ENCODE measurements around the gene RSPH3.
A peak's percentile ranks its signal among the peaks of the same experiment; 100 is the strongest.
"Not testable (repeated sequence)": the region's sequence is repeated elsewhere in the genome, so short reads cannot be mapped to it uniquely, and the experiment has no call there.

Gene RSPH3

GRCh38 chr6:158970640-158971275, 29.2 kb downstream of the RSPH3 start:
- no peak for DNase-seq

DNA sequence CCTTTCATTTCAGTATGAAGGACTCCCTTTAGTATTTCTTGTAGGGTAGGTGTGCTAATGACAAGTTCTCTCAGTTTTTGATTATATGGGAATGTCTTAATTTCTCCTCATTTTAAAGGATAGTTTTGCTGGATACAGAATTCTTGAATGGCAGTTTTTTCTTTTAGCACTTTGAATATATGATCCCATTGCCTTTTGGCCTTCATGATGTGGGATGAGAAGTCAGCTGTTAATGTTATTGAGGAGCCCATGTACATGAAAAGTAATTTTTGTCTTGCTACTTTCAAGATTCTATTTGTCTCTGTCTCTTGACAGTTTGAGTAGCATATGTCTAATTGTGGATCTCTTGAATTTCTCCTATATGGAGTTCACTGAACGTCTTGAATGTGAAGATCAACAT, 30.9 kb downstream of the RSPH3 start:
- DNase-seq = no peak

- no peak for DNase-seq
Observed at GRCh38 chr6:158963020-158963808, 36.8 kb downstream of the RSPH3 start.

DNA sequence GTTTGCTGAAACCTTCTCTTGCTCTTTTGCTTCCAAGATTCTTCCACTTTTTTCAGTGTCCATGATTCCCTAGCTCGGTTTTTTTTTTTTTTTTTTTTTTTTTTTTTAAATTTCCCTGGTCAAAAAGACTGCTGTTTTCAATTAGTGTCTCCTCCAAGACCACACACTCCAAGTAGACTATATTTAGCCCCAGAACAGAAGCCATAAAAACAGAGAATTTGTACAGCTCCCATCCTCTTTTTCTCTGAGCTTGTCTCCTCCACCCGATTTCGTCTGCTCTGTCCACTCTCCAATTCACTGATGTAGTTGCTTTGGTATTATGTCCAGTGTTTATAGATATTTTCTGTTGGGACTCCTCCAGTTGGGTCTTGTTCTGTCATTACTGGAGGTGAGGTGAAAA, 37.6 kb downstream of the RSPH3 start:
- DNase-seq = no peak

GRCh38 chr6:158960026-158960425, 40.0 kb downstream of the RSPH3 start:
- no peak for DNase-seq

- no peak for DNase-seq
Observed at GRCh38 chr6:158959552-158959951, 40.5 kb downstream of the RSPH3 start.

GRCh38 chr6:158958504-158959386, 41.3 kb downstream of the RSPH3 start:
- no peak for DNase-seq

GRCh38 chr6:158955255-158955654, 44.7 kb downstream of the RSPH3 start:
- DNase-seq = no peak

- no peak for DNase-seq
Observed at GRCh38 chr6:158954753-158955152, 45.2 kb downstream of the RSPH3 start.

GRCh38 chr6:158952011-158952410, 48.0 kb downstream of the RSPH3 start:
- not testable (repeated sequence) for DNase-seq

DNA sequence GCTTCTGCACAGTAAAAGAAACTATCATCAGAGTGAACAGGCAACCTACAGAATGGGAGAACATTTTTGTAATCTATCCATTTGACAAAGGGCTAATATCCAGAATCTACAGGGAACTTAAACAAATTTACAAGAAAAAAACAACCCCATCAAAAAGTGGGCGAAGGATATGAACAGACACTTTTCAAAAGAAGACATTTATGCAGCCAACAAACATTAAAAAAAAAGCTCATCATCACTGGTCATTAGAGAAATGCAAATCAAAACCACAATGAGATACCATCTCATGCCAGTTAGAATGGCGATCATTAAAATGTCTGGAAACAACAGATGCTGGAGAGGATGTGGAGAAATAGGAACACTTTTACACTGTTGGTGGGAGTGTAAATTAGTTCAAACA, 48.4 kb downstream of the RSPH3 start:
- not testable (repeated sequence) for DNase-seq

- DNase-seq = no peak
Observed at GRCh38 chr6:158947284-158947683, 52.7 kb downstream of the RSPH3 start.

- DNase-seq = no peak
Observed at GRCh38 chr6:158943380-158944032, 56.5 kb downstream of the RSPH3 start.

DNA sequence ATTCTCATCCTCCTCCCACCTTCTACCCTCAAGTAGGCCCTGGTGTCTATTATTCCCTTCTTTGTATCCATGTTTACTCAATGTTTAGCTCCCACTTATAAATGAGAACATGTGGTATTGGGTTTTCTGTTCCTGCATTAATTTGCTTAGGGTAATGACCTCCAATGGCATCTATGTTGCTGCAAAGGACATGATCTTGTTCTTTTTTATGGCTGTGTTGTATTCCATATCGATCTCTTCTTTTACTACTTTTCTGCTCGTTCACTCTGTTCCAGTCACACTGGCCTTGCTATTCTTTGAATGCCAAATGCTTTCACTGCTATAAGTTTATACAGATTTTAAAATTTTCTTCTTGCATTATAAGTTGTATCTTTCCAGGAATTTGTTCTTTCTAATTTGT, 57.7 kb downstream of the RSPH3 start:
- no peak for DNase-seq

DNA sequence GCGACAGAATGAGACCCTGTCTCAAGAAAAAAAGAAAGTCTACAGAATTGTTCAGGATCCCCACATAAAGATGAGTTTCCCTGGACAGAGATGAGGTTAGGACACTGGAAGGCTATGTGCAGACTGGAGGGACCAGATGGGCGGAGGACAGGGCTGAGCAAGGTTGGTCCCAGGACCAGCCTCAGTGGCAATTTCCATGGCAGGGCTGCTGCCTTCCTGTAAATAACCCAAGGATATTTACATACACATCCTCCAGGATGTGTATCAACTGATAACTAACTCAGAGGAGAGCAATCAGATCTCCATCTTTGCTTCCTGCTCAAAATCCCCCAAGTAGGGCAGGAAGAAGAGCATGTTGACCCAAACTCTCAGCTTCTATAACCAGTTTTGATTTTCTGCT, 58.8 kb downstream of the RSPH3 start:
- no peak for DNase-seq

DNA sequence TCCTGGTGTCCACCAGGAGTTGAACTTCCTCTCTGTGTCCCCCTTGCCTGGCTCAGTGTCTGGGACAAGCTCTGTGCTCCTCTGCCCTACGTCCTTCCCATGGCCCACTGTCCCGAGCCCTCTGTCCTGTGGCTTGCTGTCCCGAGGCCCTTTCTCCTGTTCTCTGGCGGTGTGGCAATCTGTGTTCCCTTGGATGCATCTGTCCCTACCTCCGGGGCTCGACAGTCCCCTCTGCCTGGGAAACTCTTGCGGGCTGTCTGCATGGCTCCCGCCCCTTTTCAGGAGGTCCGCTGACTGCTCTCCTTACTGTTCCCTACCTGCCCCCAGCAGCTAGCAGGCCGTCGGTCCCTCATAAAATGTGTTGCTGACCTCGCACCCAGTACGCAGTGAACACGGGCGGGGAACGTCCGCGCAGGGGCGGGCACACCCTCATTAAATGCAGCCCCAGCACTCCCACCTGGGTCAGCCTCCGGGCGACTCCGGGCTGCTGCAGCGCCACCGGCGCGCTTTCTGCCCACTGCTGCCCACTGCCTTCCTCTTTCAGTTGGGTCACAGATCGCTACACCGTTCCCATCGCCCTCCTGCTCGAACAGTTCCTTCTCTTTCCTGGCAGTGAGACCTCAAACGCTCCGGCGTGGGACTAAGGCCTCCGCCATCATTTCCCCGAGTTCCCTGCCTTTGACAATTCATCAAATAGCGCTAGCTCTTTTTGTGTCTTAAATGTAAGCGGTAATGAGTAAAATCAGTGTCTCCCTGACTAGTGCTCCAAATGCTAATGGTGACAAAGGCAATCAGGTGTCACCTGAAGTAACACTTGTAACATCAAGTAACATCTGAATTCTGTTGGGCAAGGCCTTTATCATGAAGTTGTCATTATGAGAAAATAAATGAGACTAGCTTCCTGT, 60.5 kb downstream of the RSPH3 start:
- peak in 1 of 2 experiments; percentile 33 for DNase-seq

DNA sequence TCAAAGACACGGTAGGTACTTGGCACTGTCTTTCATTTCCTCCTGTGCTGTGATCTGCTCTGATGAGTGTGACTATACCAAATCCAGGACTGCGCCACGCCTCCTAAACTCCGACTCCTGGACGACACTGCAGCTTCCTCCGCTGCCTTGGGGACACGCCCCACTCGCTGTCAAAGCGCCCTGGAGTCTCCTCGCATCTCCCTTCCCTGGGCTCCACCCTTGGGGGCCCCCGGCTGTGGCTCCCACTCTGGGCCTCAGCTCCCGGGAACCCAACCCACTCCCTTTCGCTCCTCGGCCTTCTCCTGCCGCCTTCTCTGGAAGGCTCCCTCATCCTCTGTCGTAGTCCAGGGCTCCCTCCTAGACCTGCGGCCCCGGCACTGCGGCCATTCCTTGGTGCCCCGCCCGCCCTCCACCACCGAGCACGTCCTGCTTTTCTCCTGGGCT, 61.2 kb downstream of the RSPH3 start:
- DNase-seq = peak; percentile 4 to 35

DNA sequence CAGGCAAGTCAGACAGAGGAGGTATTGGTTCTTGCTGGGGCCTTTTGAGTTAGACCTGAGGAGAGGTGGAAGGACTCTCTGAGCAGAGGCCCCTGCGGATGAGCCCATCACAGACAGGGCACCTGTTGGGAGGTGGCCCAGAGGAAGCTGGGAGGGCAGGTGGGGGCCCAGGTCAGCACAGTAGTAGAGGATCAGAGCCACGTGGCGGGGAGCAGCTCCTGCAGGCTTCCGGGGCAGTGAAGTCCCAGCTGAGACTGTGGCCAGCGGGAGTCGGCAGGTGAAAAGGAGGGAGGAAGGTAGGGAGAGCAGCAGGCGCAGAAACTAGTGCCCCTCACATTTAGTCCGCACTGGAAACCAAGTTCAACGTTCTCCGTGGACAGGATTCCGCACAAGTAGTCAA, 61.8 kb downstream of the RSPH3 start:
- no peak for DNase-seq

DNA sequence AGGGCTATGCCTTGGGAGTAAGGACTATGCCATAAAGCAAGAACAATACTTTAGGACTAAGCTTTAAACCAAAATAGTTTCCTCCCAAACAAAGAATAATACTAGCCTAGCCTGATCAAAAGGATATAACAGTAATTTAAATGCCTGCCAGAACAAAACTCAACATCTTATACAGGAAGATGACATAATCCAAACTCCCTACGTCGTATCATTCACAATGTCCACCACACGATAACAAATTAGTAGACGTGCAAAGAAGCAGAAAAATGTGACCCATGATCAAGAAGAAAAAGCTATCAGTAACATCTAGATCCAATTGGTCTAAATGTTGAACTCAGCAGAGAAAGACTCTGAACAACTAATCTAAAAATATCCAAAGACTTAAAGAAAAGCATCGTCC, 65.8 kb downstream of the RSPH3 start:
- no peak for DNase-seq

- no peak for DNase-seq
Observed at GRCh38 chr6:158933079-158933595, 66.9 kb downstream of the RSPH3 start.

DNA sequence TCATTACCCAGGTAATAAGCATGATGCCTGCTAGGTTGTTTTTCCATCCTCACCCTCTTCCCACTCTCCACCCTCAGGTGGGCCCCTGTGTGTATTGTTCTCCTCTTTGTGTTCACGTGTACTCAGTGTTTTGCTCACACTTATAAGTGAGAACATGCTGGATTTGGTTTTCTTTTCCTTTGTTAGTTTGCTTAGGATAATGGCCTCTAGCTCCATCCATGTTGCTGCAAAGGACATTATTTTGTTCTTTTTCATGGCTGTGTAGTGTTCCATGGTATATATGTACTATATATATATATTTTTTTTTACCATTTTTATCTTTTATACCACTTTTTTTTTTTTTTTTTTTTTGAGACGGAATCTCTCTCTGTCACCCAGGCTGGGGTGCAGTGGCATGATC, 71.9 kb downstream of the RSPH3 start:
- DNase-seq = no peak

- no peak for DNase-seq
Observed at GRCh38 chr6:158926414-158926813, 73.6 kb downstream of the RSPH3 start.
